ENCODE data around the gene NOL4L. TPM values are rescaled to one million over a fixed set of nuclear protein-coding genes. Genes with fewer than 3 reads are reported as not detected.

NOL4L gene
- polyA plus RNA-seq, 1 experiment, result 10.9 TPM

DNA sequence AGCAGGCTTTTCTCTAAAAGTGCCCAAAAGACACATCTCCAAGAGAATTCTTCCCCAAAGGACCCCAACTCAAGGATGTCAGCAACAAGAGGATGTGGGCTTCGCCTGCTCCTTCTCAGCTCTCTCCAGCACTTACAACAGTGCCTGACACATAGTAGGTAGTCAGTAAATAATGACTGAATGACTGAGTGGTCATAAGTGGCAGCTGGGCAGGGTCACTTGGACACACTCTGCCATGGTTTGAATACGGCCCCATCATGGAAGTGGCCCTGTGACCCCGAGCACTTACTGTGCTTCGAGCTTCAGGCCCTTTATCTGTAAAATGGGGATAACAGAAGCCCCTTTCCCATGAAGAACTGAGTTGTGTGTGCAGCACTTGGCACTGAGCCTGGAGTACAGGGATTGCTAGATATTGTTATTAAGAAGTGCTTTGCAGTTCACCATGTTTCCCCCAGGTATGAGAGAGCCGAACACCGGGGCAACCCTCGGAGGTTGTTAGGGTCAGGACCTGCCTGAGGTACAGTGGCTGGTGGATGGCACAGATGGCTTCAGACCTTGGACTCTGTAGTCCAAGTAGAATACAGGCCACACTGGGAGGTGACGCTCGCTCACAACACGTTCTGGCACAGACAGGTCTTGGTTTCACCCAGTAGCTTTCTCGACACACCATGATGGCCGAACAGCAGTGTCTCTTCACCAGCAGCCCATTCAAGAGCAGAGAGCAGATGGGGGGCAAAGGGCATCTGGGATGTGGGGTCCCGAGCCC is 56.0 kb downstream of the NOL4L start:
- CTCF ChIA-PET, result interaction anchor here (1.0 to 12.6 kb wide), 2 partner anchors 8 to 122 kb away, joined by 3 to 262 read pairs; no protein-coding TSS in a partner anchor
- no peaks in the 10 kb centered on the region for H3K36me3 ChIP-seq (ENCODE audit: control insufficient read depth, insufficient read depth, low read length)
- no peak for DNase-seq (ENCODE audit: low read depth)
- peaks cover 2% of the 10 kb centered on the region for H3K27me3 ChIP-seq (ENCODE audit: control insufficient read depth, insufficient read depth, low read length)
- POLR2A ChIA-PET, result no interaction called here
- TF ChIP-seq, protein P1, sequence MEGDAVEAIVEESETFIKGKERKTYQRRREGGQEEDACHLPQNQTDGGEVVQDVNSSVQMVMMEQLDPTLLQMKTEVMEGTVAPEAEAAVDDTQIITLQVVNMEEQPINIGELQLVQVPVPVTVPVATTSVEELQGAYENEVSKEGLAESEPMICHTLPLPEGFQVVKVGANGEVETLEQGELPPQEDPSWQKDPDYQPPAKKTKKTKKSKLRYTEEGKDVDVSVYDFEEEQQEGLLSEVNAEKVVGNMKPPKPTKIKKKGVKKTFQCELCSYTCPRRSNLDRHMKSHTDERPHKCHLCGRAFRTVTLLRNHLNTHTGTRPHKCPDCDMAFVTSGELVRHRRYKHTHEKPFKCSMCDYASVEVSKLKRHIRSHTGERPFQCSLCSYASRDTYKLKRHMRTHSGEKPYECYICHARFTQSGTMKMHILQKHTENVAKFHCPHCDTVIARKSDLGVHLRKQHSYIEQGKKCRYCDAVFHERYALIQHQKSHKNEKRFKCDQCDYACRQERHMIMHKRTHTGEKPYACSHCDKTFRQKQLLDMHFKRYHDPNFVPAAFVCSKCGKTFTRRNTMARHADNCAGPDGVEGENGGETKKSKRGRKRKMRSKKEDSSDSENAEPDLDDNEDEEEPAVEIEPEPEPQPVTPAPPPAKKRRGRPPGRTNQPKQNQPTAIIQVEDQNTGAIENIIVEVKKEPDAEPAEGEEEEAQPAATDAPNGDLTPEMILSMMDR (IDR thresholded peaks at IDR 0.05; ENCODE audit: insufficient read depth, low read depth, low read length), result no peak
- H3K4me3 ChIP-seq (ENCODE audit: low read depth, low read length), result no peak overlapping the region

DNA sequence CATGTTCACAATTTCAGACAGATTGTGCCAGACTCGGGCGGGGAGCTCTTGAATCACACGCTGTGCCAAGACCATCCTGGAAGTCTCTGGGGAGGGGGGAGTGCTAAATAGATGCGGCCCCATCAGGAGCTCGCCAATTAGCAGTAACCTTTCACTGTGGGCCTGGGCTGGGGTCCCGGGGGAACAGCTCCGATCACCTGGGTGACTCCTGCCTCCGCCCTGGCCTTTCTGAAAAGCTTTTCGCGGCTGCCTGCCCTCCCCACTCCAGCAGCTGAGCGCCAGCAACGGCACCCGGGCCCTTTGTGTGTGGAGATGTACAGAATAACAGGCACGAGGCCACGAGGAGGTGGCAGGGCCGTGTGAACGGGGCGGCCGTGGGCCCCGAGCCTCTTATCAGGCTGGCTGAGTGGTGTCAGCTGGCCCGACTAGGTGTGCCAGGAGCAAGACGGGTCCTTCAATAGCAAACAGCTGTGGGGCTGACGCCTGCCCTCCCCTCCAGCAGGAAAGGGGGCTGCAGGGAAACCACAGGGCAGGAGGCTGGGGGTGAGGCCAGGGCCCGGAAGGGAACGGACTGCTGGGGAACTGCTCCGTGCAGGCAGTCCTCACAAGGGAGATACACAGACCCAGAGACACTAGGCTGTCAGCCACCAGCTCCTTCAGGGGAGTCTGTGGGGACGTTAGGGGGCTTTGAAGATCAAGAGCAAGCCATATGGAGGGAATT is 56.8 kb downstream of the NOL4L start:
- H3K27me3 ChIP-seq (ENCODE audit: control insufficient read depth, insufficient read depth, low read length), result peaks cover 2% of the 10 kb centered on the region
- H3K4me3 ChIP-seq (ENCODE audit: low read depth, low read length), result no peak overlapping the region
- CTCF ChIA-PET, result interaction anchor here (0.6 to 12.6 kb wide), 2 partner anchors 123 to 344 kb away, joined by 4 to 262 read pairs; no protein-coding TSS in a partner anchor
- TF ChIP-seq, protein P1 (IDR thresholded peaks at IDR 0.05; ENCODE audit: insufficient read depth, low read depth, low read length), result no peak
- no peaks in the 10 kb centered on the region for H3K36me3 ChIP-seq (ENCODE audit: control insufficient read depth, insufficient read depth, low read length)
- no peak for DNase-seq (ENCODE audit: low read depth)
- POLR2A ChIA-PET, result no interaction called here

DNA sequence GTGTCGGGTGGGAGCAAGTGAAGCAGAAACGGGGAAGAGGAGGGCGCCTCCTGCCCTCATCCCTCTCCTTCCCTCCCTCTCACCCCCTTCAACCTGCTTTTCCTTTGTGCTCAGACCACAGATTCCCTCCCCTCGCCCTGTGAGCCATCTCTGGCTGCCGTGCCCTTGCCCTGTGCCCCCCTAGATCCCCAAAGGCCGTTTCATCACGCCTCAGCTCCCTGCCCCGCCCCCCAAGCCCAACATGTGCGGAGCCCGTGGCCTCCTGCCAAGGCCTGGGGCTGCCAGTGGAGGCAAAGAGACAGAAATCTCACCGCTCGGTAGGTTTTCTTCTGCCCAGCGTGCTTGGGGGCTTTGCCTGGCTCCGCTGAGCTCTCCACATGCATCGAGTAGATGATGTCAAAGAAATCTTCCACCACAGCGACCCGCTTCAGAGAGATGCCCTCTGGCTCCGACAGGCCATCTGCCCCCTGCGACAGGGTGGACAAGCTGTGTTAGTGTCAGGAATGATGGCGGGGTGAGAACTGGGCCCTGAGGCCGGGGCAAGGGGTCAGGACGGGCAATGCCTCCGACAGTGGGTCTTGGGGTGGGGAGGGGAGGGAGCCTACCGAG is 57.6 kb downstream of the NOL4L start:
- CTCF ChIA-PET, result interaction anchor here (12.6 kb wide), 1 partner anchor 124 kb away, joined by 262 read pairs; no protein-coding TSS in a partner anchor
- POLR2A ChIA-PET, result no interaction called here

DNA sequence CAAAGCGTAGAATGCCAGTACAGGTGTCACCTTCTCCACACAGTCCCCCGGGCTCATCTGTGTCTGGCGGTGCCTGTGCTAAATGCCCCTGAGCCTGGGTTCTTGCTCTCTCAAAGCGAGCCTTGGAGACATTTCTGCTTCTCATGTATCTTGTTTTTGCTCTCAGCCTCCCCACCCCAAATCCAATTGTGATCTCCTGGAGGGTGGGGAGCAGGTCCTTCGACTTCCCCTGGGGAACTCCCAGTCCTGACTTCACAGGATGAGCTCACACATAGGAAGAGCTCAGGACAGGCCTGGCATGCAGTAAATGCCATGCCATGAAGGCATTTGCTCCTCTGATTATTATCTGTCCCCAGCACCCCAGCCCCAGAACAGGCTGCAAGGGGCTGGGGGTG is 58.1 kb downstream of the NOL4L start:
- Histone ChIP-seq H3K4me3 (ENCODE audit: low read depth, low read length) (no peak overlapping the region), H3K36me3 (ENCODE audit: control insufficient read depth, insufficient read depth, low read length) (no peaks in the 10 kb centered on the region), H3K27me3 (ENCODE audit: control insufficient read depth, insufficient read depth, low read length) (peaks cover 2% of the 10 kb centered on the region)
- no peak for DNase-seq (ENCODE audit: low read depth)
- POLR2A ChIA-PET, result no interaction called here
- TF ChIP-seq, protein P1 (IDR thresholded peaks at IDR 0.05; ENCODE audit: insufficient read depth, low read depth, low read length), result no peak
- CTCF ChIA-PET, result interaction anchor here (12.6 kb wide), 1 partner anchor 124 kb away, joined by 262 read pairs; no protein-coding TSS in a partner anchor

More for the DNA sequence above, 57.6 kb downstream of the NOL4L start:
- no peak for DNase-seq (ENCODE audit: low read depth)
- H3K4me3 ChIP-seq (ENCODE audit: low read depth, low read length), result no peak overlapping the region
- peaks cover 2% of the 10 kb centered on the region for H3K27me3 ChIP-seq (ENCODE audit: control insufficient read depth, insufficient read depth, low read length)
- TF ChIP-seq, protein P1 (IDR thresholded peaks at IDR 0.05; ENCODE audit: insufficient read depth, low read depth, low read length), result no peak
- no peaks in the 10 kb centered on the region for H3K36me3 ChIP-seq (ENCODE audit: control insufficient read depth, insufficient read depth, low read length)

DNA sequence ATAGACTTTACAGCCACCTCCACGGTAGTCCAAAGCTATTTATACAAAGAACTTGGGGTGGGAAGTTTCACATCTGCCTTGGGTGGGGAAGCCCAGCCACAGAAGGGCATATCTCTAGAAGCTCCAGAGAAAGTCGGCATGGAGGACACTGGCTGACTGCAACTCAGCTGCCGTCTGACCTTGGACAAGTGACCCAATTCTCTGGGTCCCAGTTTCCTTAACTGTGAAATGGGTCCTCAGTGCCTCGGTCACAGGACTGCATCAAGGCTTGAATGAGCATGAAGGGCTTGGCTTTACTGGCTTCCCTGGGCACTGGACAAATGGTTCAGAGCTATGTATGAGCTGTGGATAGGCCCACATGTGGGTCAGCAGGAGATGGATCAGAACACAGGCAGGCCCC is 58.6 kb downstream of the NOL4L start:
- POLR2A ChIA-PET, result no interaction called here
- no peak for DNase-seq (ENCODE audit: low read depth)
- CTCF ChIA-PET, result interaction anchor here (0.9 to 12.6 kb wide), 2 partner anchors 21 to 125 kb away, joined by 3 to 262 read pairs; no protein-coding TSS in a partner anchor
- Histone ChIP-seq H3K36me3 (ENCODE audit: control insufficient read depth, insufficient read depth, low read length) (no peaks in the 10 kb centered on the region), H3K27me3 (ENCODE audit: control insufficient read depth, insufficient read depth, low read length) (peaks cover 2% of the 10 kb centered on the region), H3K4me3 (ENCODE audit: low read depth, low read length) (no peak overlapping the region)
- TF ChIP-seq, protein P1 (IDR thresholded peaks at IDR 0.05; ENCODE audit: insufficient read depth, low read depth, low read length), result no peak

Data from BJ (cell line).